NCI-H2227 treated with DMSO at 0.1 percent for 48 hours (cell line): ENCODE data around the gene IFI30.
A peak's percentile ranks its signal among the peaks of the same experiment; 100 is the strongest.
"Not testable (repeated sequence)": the region's sequence is repeated elsewhere in the genome, so short reads cannot be mapped to it uniquely, and the experiment has no call there.

Experiments
- DNase-seq: peaks from one replicate; lab custom pipeline; 2025; lab: John Stamatoyannopoulos, UW

IFI30 gene

DNA sequence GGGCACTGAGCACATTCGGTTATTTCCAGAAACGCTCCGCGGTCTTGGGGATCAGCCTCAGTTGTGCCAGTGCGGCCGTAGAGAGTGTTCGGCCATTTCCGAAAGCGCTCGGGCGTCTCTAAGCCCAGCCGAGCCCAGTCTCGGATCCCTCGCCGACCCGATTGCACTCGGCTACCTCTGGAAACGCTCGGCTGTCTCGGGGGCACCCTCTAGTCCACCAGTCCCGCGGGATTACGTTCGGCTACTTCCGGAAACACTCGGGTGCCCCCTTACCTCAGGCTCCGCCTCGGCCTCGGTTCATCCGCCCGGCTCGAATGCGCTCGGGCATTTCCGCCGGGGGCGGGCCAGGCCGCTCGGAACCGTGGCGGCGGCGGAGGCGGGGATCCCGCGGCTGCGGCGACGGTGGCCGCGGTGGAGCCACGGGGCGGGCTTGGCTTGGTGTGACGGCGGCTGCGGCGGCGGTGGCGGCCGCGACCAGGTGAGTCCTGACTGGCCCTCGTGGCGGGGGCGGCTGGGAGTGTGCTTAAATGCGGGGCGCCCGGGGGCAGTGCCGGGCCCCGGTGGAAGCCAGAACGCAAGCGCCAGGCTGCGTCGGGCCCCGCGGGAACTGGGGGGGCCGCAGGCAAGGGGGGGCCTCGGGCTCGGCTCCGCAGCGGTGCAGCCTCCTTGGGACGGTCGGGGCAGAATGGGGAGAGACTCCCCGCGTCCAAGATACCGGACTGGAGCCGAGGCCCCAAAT, 20.6 kb upstream of the IFI30 start, which contains the start of gene PIK3R2:
Gene PIK3R2, plus strand, starts transcription at position 347 of the 739 bp plus-strand sequence. CDS start 2,717 bp downstream, outside the sequence.
- peak; percentile 94 for DNase-seq

DNA sequence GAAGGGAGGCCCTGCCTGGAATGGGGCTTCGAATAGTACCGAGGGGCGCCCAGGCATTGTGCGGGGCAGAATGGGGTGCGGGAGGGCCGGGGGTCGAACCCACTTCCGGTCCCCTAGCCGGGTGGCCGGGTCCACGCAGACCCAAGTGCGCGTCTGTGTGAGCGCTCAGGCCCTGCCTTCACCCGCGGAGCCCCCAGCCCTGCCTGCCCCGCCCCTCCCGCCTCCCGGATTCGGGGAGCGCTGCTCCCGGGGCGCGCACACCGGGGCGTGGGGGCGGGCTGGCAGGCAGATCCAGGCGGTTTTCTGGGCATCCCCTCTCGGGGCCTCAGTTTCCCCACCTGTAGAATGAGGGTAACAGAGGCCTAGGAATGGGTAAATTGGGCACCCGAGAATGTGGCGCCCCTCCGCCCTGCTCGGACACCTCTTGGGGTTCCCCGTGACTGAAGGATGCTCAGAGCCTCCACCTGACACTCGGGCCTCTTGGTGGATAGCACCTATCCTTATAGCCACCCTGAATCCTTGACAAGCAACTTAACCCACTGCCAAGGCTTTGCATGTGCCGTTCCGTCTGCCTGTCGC, 20.0 kb upstream of the IFI30 start:
- no peak for DNase-seq

DNA sequence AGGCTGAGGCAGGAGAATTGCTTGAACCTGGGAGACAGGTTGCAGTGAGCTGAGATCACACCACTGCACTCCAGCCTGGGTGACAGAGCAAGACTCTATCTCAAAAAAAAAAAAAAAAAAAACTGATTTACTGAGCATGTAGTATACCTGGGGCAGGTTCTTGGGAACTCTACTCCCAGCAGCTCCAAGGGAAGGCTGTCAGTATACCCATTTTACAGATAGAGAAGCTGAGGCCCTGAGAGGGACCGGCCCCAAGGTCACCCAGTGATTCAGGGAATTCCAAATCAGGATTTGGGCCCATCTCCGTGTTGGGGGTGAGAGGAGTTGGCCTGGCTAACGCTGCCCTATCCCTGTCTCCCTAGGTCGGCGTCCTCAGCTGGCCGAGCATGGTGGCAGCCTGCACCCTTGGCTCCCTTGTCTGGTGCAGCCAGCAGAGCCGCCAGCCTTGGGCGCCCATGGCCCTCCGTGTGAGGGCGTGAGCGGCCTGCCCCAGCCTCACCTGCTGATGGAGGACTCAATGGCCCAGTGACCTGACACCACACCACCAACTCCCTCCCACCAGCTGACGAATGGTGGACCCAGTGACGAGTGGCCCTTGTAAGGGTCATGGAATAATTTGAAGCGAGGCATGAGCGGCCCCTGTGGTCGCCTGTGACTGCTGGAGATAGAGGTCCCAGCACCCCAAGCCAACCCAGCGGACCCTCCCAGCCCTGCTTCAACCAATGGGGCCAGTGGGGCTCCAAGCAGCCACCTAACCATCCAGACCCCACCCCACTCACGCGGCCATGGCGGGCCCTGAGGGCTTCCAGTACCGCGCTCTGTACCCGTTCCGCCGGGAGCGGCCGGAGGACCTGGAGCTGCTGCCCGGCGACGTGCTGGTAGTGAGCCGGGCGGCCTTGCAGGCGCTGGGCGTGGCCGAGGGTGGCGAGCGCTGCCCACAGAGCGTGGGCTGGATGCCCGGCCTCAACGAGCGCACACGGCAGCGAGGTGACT, 18.2 kb upstream of the IFI30 start:
- no peak for DNase-seq

DNA sequence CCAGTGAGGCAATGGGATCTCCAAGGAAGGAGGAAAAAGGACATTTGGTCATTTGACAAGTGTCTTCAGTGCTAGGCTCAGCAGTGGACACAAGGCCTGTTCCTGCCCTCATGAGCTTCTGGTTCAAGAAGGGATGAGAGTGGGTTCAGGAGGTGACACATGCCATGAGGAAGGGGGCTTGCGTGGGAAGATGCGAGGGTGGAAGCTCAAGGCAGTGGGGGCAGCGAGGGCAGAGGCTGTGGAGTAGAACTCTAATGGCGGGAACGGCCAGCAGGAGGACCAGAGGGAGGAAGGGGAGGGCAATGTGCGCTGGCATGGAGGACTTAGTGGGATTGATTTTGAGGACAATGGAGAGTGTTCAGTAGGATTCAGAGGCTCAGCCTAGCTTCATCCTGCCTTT, 17.3 kb upstream of the IFI30 start:
- DNase-seq: no peak

DNA sequence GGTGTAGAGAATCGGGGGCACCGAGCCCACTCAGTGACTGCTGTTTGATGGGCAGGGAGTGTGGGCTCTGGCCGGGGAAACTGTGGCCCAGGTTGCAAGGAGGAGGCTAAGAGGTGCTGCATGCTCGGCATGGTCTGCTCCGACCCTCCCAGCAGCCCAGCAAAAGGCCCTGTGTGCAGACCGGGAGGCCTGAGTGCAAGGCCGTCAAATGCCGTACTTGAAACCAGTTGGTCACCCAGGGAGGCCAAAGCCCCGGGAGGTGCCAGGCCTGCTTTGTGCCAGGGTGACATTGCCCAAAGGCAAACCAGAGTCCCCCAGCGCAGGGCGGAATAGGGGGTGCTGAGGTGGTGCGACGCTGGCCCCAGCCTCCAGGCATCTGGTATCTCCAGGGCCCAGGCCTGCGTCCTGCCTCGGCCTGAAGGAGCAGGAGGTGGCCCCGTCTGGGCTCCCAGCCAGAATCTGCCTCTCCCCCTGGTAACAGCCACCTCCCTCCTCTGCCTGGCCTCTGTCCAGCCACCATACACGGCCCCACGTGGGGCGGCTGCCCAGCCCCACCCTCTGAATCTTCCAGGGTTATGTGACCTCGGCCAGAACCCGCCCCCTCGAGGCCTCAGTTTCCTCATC, 16.7 kb upstream of the IFI30 start:
- DNase-seq: peak; percentile 18

DNA sequence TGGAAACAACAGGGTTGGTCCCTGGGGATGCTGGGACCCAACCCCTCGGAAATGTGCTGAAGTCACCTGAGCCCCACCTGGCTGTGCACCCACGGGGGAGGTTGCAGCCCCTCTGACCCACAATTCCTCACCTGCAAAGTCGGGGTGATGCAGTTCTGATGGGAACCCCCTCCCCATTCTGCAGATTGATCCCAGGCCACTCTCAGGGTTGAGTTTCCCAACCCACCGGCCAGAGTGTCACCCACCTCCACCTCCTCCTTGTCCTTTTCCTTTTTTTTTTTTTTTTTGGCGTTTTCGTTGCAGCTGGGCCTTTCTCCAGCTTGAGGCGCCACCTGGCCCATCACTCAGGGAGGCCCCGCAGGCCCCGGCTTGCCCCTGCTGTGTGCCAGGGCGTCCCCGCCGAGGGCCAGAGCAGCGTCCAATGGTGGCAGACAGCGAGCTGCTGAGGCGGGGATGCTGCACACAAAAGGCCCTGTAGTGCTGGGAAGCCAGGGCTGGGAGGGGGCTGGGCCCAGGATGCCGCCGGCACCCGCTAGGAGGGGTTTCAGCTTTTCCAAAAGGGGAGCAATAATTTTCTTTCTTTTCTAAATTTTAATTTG, 16.0 kb upstream of the IFI30 start:
- DNase-seq: peak; percentile 27

DNA sequence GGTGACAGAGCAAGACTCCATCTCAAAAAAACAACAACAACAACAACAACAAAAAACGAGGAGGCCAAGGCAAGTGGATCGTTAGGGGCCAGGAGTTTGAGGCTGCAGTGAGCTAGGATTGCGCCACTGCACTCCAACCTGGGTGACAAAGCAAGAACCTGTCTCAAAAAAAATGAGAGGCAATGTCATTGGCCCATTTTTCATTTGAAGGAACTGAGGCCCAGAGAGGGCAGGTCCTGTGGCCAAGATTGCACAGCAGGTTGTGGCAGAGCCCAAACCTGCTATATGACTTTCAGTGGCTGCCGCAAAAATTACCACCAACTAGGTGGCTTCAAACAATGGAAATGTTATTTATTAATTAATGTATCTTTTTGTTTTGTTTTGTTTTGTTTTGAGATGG, 15.1 kb upstream of the IFI30 start:
- no peak for DNase-seq

DNA sequence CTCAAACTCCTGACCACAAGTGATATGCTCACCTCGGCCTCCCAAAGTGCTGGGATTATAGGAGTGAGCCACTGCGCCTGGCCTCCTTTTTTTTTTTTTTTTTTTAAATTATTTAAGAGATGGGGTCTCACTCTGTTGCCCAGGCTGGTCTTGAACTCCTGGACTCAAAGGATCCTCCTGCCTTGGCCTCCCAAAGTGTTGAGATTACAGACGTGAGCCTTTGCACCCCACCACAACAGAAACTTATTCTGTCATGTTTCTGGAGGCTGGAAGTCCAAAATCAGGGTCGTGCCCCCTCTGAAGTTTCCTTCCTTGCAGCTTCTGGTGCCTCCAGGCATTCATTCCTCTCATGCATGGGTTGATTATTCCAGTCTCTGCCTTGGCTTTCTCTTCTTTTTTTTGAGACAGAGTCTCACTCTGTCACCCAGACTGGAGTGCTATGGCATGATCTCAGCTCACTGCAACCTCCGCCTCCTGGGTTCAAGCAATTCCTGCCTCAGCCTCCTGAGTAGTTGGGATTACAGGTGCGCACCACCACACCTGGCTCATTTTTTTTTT, 14.5 kb upstream of the IFI30 start:
- not testable (repeated sequence) for DNase-seq

DNA sequence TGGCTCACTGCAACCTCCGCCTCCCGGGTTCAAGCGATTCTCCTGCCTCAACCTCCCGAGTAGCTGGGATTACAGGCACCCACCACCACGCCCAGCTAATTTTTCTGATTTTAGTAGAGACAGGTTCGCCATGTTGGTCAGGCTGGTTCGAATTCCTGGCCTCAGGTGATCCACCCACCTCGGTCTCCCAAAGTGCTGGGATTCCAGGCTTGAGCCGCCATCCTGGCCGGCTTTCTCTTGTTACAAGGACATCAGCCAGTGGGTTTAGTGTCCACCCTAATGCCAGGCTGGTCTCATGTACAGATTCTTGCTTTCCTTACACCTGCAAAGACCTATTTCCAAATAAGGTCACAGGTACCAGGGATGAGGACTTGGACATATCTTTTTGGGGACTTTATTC, 13.8 kb upstream of the IFI30 start:
- DNase-seq: no peak

DNA sequence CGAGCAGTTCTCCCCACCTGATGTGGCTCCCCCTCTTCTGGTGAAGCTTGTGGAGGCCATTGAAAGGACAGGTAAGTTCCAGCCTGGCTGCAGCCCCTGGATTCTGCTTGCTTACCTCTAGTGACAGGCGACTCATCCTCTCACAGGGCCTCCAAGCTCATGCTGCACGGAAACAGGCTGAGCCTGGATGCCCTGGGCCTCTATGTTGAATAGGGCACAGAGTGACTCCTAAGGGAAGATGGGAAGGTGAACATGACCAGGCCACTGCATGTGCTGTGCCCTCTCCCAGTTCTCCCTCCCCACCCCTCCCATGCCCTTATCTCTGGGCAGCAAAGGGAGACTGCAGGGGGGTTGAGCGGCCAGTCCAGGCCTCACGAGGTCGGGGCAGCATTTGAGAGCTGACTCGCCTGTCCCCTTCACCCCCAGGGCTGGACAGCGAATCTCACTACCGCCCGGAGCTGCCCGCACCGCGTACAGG, 13.1 kb upstream of the IFI30 start:
- no peak for DNase-seq

DNA sequence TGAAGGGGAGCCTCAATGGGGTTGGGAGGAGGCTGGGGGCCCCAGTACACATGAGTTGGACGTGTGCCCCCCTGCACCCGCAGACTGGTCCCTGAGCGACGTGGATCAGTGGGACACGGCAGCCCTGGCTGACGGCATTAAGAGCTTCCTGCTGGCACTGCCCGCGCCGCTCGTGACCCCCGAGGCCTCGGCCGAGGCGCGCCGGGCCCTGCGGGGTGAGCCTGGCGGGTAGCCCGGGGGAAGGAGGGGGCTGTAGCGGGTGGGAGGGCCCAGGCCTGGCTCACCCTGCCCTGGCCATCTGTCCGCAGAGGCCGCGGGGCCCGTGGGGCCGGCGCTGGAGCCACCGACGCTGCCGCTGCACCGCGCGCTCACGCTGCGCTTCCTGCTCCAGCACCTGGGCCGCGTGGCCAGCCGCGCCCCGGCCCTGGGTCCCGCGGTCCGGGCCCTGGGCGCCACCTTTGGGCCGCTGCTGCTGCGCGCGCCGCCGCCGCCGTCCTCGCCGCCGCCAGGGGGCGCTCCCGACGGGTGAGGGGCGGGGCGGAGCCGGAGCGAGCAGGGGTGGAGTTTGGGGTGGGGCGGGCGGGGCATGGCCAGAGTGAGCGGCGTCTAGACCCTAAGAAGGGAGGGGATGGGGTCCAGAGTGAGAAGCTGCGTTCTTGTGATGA, 12.5 kb upstream of the IFI30 start:
- DNase-seq: peak; percentile 7

DNA sequence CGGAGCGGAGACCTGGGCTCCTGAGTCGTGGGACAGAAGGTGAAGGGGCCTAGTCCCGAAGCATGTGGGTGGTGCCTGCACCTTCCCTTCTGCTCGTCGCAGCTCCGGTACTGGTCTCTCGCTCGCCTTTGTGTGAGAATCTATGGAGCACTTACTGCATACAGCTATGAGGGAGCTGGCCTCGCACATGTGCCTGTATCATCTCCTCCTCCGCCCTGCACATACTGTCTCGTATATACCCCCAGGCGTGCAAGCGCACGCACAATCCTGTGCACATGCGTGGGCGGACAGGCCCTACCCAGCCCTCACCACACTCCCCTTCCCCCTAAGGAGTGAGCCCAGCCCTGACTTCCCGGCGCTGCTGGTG, 12.0 kb upstream of the IFI30 start:
- DNase-seq: no peak

DNA sequence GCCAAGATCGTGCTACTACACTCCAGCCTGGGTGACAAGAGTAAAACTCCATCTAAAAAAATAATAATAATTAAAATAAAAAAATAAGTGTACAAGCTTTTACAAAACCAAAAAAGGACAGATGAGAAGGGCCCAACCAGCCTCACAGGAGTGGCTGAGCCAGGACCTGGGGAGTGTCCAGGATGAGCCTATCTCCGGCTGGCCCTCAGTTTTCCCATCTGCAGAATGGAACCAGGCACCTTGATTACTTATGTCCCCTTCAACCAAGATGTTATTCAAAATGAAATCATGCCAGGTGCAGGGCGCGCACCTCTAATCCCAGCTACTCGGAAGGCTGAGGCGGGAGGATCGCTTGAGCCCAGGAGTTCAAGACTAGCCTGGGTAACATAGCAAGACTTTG, 9.5 kb upstream of the IFI30 start:
- DNase-seq: no peak

DNA sequence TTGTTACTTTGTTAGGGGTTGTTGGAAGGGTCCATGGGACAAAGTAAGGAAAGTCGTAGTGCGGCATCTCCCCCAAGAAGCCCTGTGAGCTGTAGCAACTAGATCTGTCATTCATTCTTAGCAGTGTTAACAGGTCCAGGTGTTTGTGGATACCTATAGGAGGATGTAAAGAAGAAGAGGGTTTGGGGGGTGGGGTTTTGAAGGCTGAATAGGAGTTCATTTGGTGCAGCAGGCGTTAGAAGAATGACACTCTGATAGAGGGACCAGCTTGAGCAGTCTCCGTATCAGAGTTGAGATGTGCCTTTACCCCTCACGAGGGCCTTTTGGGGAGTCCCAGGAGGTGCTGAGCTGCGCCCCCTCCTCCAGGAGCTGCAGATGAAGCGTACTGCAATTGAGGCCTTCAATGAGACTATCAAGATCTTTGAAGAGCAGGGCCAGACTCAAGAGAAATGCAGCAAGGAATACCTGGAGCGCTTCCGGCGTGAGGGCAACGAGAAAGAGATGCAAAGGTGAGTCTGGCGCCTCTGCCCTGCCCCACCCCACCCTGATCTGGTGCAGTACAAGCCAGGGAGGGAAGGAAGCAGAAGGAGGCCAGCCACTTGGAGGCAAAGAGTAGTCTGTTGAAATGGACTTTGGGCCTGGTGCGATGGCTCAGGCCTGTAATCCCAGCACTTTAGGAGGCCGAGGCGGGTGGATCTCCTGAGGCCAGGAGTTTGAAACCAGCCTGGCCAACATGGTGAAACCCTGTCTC, 7.6 kb upstream of the IFI30 start:
- no peak for DNase-seq

DNA sequence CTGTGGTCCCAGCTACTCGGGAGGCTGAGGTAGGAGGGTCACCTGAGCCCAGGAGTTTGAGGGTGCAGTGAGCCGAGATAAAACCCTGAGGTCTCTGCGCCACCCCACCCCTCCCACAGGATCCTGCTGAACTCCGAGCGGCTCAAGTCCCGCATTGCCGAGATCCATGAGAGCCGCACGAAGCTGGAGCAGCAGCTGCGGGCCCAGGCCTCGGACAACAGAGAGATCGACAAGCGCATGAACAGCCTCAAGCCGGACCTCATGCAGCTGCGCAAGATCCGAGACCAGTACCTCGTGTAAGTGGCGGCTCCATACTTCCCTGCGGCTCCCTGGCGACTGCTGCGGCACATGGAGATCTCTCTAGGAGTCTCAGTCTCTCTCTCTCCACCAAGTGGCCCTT, 6.6 kb upstream of the IFI30 start:
- no peak for DNase-seq

DNA sequence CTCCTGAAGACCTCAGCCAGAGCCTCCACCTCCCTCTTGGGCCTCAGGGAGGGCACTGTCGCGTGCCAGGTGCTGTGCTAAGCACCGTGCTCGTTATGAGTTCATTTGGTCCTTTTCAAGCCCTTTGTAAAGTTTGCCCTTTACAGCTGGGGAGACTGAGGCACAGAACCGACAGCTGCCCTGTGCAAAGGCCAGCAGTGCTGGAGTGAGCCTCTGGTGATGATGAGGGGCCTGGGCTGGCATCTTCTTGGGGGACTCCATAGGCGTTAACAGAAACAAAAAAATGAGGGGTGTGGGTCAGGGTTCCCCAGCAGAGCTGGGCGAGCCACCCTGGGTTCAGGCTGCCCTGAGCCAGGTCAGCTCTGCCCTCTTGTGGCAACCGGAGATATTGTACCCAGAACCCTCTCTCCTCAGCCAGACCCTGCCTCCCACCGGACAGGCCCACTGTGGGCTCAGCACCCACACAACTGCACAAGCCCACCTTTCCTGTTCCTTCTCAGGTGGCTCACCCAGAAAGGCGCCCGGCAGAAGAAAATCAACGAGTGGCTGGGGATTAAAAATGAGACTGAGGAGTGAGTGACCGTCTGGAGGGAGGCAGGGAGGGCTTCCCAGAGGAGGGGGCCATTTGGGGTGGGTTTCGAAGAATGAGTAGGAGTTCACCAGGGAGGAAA, 5.5 kb upstream of the IFI30 start:
- no peak for DNase-seq

DNA sequence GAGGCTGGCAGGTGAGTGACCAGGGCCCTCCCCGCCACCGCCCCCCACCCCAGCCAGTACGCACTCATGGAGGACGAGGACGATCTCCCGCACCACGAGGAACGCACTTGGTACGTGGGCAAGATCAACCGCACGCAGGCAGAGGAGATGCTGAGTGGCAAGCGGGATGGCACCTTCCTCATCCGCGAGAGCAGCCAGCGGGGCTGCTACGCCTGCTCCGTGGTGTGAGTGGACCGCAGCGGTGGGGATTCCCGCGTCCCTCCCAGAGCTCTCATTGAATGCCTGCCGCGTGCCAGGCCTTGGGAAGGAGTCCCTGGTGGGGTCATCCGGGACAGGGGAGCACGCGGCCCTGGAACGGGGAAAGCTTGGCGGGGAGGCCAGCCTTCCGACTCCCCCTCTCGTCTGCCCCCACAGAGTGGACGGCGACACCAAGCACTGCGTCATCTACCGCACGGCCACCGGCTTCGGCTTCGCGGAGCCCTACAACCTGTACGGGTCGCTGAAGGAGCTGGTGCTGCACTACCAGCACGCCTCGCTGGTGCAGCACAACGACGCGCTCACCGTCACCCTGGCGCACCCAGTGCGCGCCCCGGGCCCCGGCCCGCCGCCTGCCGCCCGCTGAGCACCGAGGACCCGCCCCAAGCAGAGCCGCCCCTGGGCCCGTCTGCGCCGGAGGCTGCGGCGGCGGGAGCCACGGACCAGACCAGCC, 4.8 kb upstream of the IFI30 start:
- no peak for DNase-seq

DNA sequence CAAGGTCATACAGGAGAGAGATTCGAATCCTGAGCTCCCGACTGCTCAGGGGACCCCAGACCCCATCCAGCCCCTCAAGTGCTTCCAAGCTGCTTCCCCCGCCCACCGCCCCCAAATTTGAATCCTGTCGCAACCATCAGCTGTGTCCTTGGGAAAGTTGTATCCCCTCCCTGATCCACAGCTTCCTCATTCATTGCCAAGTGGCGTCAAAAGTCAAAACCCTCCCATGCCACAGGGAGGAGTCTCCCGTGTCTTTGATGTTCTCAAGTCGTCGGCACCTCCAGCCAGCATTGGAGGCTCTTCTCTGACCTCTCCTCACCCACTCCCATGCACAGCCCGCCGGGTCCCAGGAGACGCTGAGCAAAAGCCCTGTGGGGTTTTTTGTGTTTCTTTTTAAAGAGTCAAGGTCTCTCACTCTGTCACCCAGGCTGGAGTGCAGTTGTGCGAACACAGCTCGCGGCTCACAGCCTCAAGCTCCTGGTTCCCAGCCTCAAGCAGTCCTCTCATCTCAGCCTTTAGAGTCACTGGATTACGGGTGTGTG, 2.8 kb upstream of the IFI30 start:
- DNase-seq: no peak
